GOT3 (cell line): ENCODE data around the gene XIAP.

Source experiments
- DNase-seq: peaks from one replicate; lab custom pipeline; 2025; ENCODE audit warnings: mixed read lengths; lab: John Stamatoyannopoulos, UW

XIAP gene

GRCh38 chrX:123960956-123961267, 101.1 kb downstream of the XIAP start:
- no peak for DNase-seq

DNA sequence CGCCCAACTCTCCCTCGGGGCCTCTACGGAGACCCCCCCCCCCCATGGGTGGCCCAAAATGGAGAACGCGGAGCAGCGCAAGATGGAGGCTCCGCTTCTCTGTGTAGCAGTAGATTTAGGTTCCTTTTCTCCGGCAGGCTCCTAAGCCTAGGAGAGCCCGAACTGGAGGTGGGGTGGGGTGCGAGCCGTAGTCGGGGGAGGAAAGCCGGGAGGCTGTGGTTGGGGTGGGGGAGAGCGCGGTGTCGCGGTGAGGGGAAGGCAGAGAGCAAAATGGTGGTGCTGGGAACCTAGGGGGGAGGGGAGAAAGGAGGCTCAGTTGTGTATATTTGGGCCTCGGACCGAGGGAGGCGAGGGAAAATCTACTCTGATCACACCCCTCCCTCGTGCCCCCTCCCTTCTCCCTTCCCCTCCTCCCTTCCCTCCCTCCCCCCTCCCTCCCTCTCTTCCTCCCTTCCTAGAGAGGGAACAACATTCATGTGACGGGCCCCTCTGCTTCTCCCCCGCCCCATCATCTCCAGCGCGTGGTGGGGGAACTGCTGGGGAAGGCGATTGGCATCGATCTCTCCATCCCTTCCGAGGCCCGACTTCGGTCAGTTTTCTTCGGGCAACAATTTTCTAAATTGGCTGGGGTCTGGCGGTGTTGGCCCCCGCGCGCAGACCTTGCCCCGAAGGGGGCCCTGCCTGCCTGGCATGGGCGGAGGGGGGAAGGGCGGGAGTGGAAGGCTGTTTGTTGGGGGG, 101.6 kb downstream of the XIAP start, which contains the start of gene STAG2:
STAG2 (plus strand) TSS at position 439 of the 738 bp plus-strand sequence. CDS start 60,922 bp downstream, outside the sequence.
- DNase-seq: peak; percentile 12

GRCh38 chrX:123962006-123962467, 102.2 kb downstream of the XIAP start:
- no peak for DNase-seq

GRCh38 chrX:123962794-123963373, 103.0 kb downstream of the XIAP start:
- peak; percentile 61 for DNase-seq
